Testis (tissue), 2 donors: ENCODE measurements around the gene ARMC3.

Experiments
- CTCF ChIP-seq, 3 experiments: fragments of 450-650 bp in 2 of 3; fragments of 200-600 bp in 1 of 3; sonication (generic) in 1 of 3; IDR thresholded peaks; one replicate each; pipeline ENCODE4 v1.5.1; 2016 to 2019; ENCODE audit warnings: antibody characterized with exemption in 3 of 3, mild to moderate bottlenecking in 2 of 3, moderate library complexity in 1 of 3
- POLR2A ChIP-seq: fragments of 450-650 bp; IDR thresholded peaks from one replicate; pipeline ENCODE4 v1.6.1; 2017; ENCODE audit warnings: antibody characterized with exemption, mild to moderate bottlenecking, moderate library complexity

- TF ChIP-seq CTCF (IDR thresholded peaks at IDR 0.05): no peak
- TF ChIP-seq POLR2A: no peak
Measured at GRCh38 chr10:22931948-22932347, 4.1 kb downstream of the ARMC3 start.
